ENCODE measurements around the gene MICALL2. TPM values are rescaled to one million over a fixed set of nuclear protein-coding genes. Genes with fewer than 3 reads are reported as not detected.
A peak's percentile ranks its signal among the peaks of the same experiment; 100 is the strongest.

MICALL2 gene
- 3.1 TPM for total RNA-seq

DNA sequence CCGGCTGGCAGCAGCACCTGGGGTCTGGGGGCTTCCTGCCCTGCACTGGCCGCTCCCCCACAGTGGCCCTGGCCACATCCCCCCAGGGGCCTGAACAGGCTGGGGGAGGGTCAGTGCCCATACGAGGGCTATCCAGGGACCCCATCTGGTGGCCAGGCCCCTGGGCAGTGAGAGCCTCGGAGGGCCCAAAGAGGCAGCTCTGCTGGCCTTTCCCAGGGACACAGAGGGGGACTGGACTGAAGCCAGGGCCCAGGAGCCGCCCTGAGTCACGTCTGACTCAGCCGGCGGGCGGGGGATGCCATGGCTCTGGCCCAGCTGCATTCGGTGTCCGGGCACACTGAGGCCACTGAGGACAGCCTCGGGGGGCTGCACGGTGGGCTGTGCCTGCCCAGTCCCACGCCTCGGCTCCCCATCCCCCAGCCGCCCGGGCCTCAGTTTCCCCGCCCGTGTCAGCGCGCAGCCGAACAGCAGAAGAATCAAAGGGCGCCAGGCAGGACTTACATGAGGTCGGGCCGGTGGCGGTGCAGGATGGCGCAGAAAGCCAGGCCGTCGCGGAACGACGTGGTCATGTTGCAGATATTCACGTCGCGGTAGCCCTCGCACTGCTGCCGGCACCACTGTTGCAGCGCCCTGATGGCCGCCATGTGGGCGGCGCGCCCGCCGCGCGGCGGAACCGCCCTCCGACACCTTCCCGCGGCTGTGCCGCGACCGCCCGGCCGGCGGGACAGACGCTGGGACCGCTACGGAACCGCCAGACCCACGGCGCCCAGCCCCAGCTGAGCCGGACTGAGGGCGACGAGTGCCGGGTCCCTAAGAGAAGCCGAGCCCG lies at the start of gene MICALL2:
MICALL2 (minus strand) TSS at position 788 of the 829 bp plus-strand sequence; CDS start at position 644, 144 bp downstream.
- peak within 1 kb of the TSS; percentile 83 for H3K27ac ChIP-seq (ENCODE audit: low read depth, low read length)
- H3K9ac ChIP-seq (ENCODE audit: low read depth in 1 of 3, low read length in 3 of 3): peak within 1 kb of the TSS; percentile 80 to 91 (median 82)
- H3K4me1 ChIP-seq (ENCODE audit: control insufficient read depth in 3 of 3, insufficient read depth in 3 of 3, low read length in 3 of 3): peaks cover 38 to 60% (median 38%) of the 10 kb centered on the region in 3 donors
- no peaks in the 10 kb centered on the region for H3K36me3 ChIP-seq (ENCODE audit: control insufficient read depth in 3 of 3, insufficient read depth in 3 of 3, low read length in 3 of 3)
- no peaks in the 10 kb centered on the region for H3K9me3 ChIP-seq (ENCODE audit: control insufficient read depth in 3 of 3, low read length in 3 of 3)
- peak within 1 kb of the TSS; percentile 83 to 92 (median 86) for H3K4me3 ChIP-seq (ENCODE audit: low read length in 3 of 3)
- no peaks in the 10 kb centered on the region for H3K27me3 ChIP-seq (ENCODE audit: control insufficient read depth in 3 of 3, insufficient read depth in 3 of 3, low read length in 3 of 3)

DNA sequence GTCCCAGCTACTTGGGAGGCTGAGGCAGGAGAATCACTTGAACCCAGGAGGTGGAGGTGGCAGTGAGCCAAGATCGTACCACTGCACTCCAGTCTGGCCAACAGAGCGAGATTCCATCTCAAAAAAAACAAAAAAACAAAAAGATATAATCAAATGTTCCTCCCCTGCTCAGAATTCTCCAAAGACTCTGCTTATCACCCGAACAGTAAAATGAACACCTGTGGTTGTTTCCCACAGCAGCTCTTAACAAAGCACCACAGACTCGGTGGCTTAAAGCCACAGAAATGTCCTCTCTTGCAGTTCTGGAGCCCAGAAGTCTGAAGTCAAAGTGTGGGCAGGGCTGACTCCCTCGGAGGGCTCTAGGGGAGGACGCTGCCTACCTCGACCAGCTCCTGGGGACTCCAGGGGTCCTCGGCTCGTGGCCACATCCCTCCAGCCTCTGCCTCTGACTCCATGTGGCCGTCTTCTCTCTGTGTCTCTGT lies 49.0 kb upstream of the MICALL2 start:
- Histone ChIP-seq H3K9ac (ENCODE audit: low read depth in 1 of 3, low read length in 3 of 3) (no peak overlapping the region), H3K27me3 (ENCODE audit: control insufficient read depth in 3 of 3, insufficient read depth in 3 of 3, low read length in 3 of 3) (peaks cover 0 to under 1% (median 0%) of the 10 kb centered on the region in 3 donors), H3K4me3 (ENCODE audit: low read length in 3 of 3) (no peak overlapping the region), H3K36me3 (ENCODE audit: control insufficient read depth in 3 of 3, insufficient read depth in 3 of 3, low read length in 3 of 3) (no peaks in the 10 kb centered on the region), H3K27ac (ENCODE audit: low read depth, low read length) (no peak overlapping the region), H3K9me3 (ENCODE audit: control insufficient read depth in 3 of 3, low read length in 3 of 3) (no peaks in the 10 kb centered on the region), H3K4me1 (ENCODE audit: control insufficient read depth in 3 of 3, insufficient read depth in 3 of 3, low read length in 3 of 3) (peaks cover 12 to 24% (median 14%) of the 10 kb centered on the region in 3 donors)

- no peak overlapping the region for H3K4me3 ChIP-seq (ENCODE audit: low read length in 3 of 3)
- H3K27me3 ChIP-seq (ENCODE audit: control insufficient read depth in 3 of 3, insufficient read depth in 3 of 3, low read length in 3 of 3): no peaks in the 10 kb centered on the region
- H3K27ac ChIP-seq (ENCODE audit: low read depth, low read length): no peak overlapping the region
- peaks cover 15 to 19% (median 18%) of the 10 kb centered on the region in 3 donors for H3K36me3 ChIP-seq (ENCODE audit: control insufficient read depth in 3 of 3, insufficient read depth in 3 of 3, low read length in 3 of 3)
- H3K9ac ChIP-seq (ENCODE audit: low read depth in 1 of 3, low read length in 3 of 3): peak overlapping the region in 1 of 3 donors; percentile 16
- H3K9me3 ChIP-seq (ENCODE audit: control insufficient read depth in 3 of 3, low read length in 3 of 3): no peaks in the 10 kb centered on the region
- peaks cover 22 to 35% (median 24%) of the 10 kb centered on the region in 3 donors for H3K4me1 ChIP-seq (ENCODE audit: control insufficient read depth in 3 of 3, insufficient read depth in 3 of 3, low read length in 3 of 3)
These were observed 46.7 kb upstream of the MICALL2 start for GRCh38 chr7:1505731-1506550.

- Histone ChIP-seq H3K27ac (ENCODE audit: low read depth, low read length) (peak within 1 kb of the TSS; percentile 66), H3K9ac (ENCODE audit: low read depth in 1 of 3, low read length in 3 of 3) (peak within 1 kb of the TSS; percentile 80 to 92 (median 91)), H3K9me3 (ENCODE audit: control insufficient read depth in 3 of 3, low read length in 3 of 3) (no peaks in the 10 kb centered on the region), H3K4me3 (ENCODE audit: low read length in 3 of 3) (peak within 1 kb of the TSS; percentile 89 to 93 (median 92)), H3K4me1 (ENCODE audit: control insufficient read depth in 3 of 3, insufficient read depth in 3 of 3, low read length in 3 of 3) (peaks cover 22 to 35% (median 24%) of the 10 kb centered on the region in 3 donors), H3K27me3 (ENCODE audit: control insufficient read depth in 3 of 3, insufficient read depth in 3 of 3, low read length in 3 of 3) (no peaks in the 10 kb centered on the region), H3K36me3 (ENCODE audit: control insufficient read depth in 3 of 3, insufficient read depth in 3 of 3, low read length in 3 of 3) (peaks cover 29 to 34% (median 33%) of the 10 kb centered on the region in 3 donors)
These were observed 44.8 kb upstream of the MICALL2 start, which contains the start of gene INTS1 for GRCh38 chr7:1503816-1504775. Gene INTS1, minus strand, starts transcription at chr7:1504389. Its CDS starts 429 bp downstream, at chr7:1503960.

GRCh38 chr7:1503390-1503789 lies 44.1 kb upstream of the MICALL2 start:
- Histone ChIP-seq H3K9ac (ENCODE audit: low read depth in 1 of 3, low read length in 3 of 3) (peak overlapping the region; percentile 80 to 92 (median 91)), H3K27ac (ENCODE audit: low read depth, low read length) (no peak overlapping the region), H3K4me1 (ENCODE audit: control insufficient read depth in 3 of 3, insufficient read depth in 3 of 3, low read length in 3 of 3) (peaks cover 22 to 35% (median 24%) of the 10 kb centered on the region in 3 donors), H3K27me3 (ENCODE audit: control insufficient read depth in 3 of 3, insufficient read depth in 3 of 3, low read length in 3 of 3) (no peaks in the 10 kb centered on the region), H3K36me3 (ENCODE audit: control insufficient read depth in 3 of 3, insufficient read depth in 3 of 3, low read length in 3 of 3) (peaks cover 31 to 36% (median 33%) of the 10 kb centered on the region in 3 donors), H3K9me3 (ENCODE audit: control insufficient read depth in 3 of 3, low read length in 3 of 3) (no peaks in the 10 kb centered on the region), H3K4me3 (ENCODE audit: low read length in 3 of 3) (peak overlapping the region; percentile 89 to 93 (median 92))

GRCh38 chr7:1502845-1503244 lies 43.6 kb upstream of the MICALL2 start:
- H3K4me1 ChIP-seq (ENCODE audit: control insufficient read depth in 3 of 3, insufficient read depth in 3 of 3, low read length in 3 of 3): peaks cover 22 to 35% (median 24%) of the 10 kb centered on the region in 3 donors
- H3K27me3 ChIP-seq (ENCODE audit: control insufficient read depth in 3 of 3, insufficient read depth in 3 of 3, low read length in 3 of 3): no peaks in the 10 kb centered on the region
- H3K27ac ChIP-seq (ENCODE audit: low read depth, low read length): no peak overlapping the region
- H3K9ac ChIP-seq (ENCODE audit: low read depth in 1 of 3, low read length in 3 of 3): peak overlapping the region in 2 of 3 donors; percentile 43 to 91
- H3K4me3 ChIP-seq (ENCODE audit: low read length in 3 of 3): peak overlapping the region; percentile 89 to 93 (median 92)
- H3K9me3 ChIP-seq (ENCODE audit: control insufficient read depth in 3 of 3, low read length in 3 of 3): no peaks in the 10 kb centered on the region
- H3K36me3 ChIP-seq (ENCODE audit: control insufficient read depth in 3 of 3, insufficient read depth in 3 of 3, low read length in 3 of 3): peaks cover 35 to 40% (median 39%) of the 10 kb centered on the region in 3 donors

GRCh38 chr7:1501487-1502270 lies 42.4 kb upstream of the MICALL2 start:
- peak overlapping the region in 1 of 3 donors; percentile 3 for H3K9ac ChIP-seq (ENCODE audit: low read depth in 1 of 3, low read length in 3 of 3)
- no peaks in the 10 kb centered on the region for H3K27me3 ChIP-seq (ENCODE audit: control insufficient read depth in 3 of 3, insufficient read depth in 3 of 3, low read length in 3 of 3)
- H3K27ac ChIP-seq (ENCODE audit: low read depth, low read length): no peak overlapping the region
- peaks cover 19 to 29% (median 20%) of the 10 kb centered on the region in 3 donors for H3K4me1 ChIP-seq (ENCODE audit: control insufficient read depth in 3 of 3, insufficient read depth in 3 of 3, low read length in 3 of 3)
- no peaks in the 10 kb centered on the region for H3K9me3 ChIP-seq (ENCODE audit: control insufficient read depth in 3 of 3, low read length in 3 of 3)
- peaks cover 45 to 50% (median 50%) of the 10 kb centered on the region in 3 donors for H3K36me3 ChIP-seq (ENCODE audit: control insufficient read depth in 3 of 3, insufficient read depth in 3 of 3, low read length in 3 of 3)
- H3K4me3 ChIP-seq (ENCODE audit: low read length in 3 of 3): no peak overlapping the region

DNA sequence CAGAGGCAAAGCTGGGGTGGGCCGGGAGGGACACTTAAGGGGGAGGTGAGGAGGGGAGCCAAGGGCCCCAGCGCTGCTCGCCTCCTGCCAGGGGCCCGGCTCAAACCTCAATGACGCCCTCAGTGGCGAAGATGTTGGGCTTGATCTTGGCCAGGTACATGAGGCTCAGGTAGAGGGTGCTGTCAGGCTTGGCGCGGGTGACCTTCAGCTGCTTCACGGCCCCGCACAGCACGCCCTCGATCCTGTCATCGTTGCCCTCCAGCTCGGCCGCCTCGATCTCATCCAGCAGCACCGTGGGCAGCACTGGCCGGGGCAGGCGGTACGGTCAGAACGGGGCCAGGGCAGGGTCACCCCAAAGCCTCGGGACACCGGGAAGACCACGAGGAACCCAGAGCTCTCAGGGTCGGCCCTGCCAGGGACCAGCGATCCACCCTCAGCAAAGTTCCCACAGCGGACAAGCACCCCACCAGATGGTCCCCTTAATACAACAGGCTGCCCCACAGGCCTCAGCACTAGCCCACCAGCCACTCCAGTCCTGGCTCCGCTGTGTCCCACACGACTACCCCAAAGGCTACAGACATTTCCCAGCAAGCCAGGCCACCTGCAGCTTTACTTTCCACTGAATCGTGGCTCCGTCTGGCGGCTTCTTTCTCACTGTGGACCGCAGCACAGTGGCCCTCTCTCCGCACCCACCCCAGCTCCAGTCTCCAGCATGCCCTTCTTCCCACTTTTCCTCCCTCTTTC lies 41.0 kb upstream of the MICALL2 start:
- H3K4me1 ChIP-seq (ENCODE audit: control insufficient read depth in 3 of 3, insufficient read depth in 3 of 3, low read length in 3 of 3): peaks cover 18 to 26% (median 19%) of the 10 kb centered on the region in 3 donors
- peaks cover 51 to 61% (median 57%) of the 10 kb centered on the region in 3 donors for H3K36me3 ChIP-seq (ENCODE audit: control insufficient read depth in 3 of 3, insufficient read depth in 3 of 3, low read length in 3 of 3)
- no peak overlapping the region for H3K27ac ChIP-seq (ENCODE audit: low read depth, low read length)
- H3K4me3 ChIP-seq (ENCODE audit: low read length in 3 of 3): no peak overlapping the region
- peak overlapping the region in 1 of 3 donors; percentile 33 for H3K9ac ChIP-seq (ENCODE audit: low read depth in 1 of 3, low read length in 3 of 3)
- no peaks in the 10 kb centered on the region for H3K9me3 ChIP-seq (ENCODE audit: control insufficient read depth in 3 of 3, low read length in 3 of 3)
- no peaks in the 10 kb centered on the region for H3K27me3 ChIP-seq (ENCODE audit: control insufficient read depth in 3 of 3, insufficient read depth in 3 of 3, low read length in 3 of 3)

All from skeletal muscle tissue (tissue), 4 donors.